ENCODE results near the gene KCTD18. TPM values are rescaled to one million over a fixed set of nuclear protein-coding genes. Genes with fewer than 3 reads are reported as not detected.

The KCTD18 gene
- total and polyA plus RNA-seq, 2 of the 8 experiments (the other 6 are each of a cell fraction or from before 2014, with no cell fraction given), result 1.6 to 3.1 TPM

GRCh38 chr2:200472853-200473464, 36.9 kb downstream of the KCTD18 start (continued):
- TF ChIP-seq CHD7 (IDR thresholded peaks at IDR 0.05; ENCODE audit: insufficient replicate concordance, low read length) (no peak), JUND (IDR thresholded peaks at IDR 0.05; ENCODE audit: low read length) (no peak), RAD21 (IDR thresholded peaks at IDR 0.05 in 1 of 2, conservative IDR thresholded peaks at IDR 0.05 in 1 of 2; ENCODE audit: low read depth in 2 of 2, low read length in 2 of 2) (no peak), SIN3A (conservative IDR thresholded peaks at IDR 0.05 in 1 of 2, IDR thresholded peaks at IDR 0.05 in 1 of 2; ENCODE audit: low read depth in 1 of 2, low read length in 2 of 2) (no peak), CEBPB (IDR thresholded peaks at IDR 0.05; ENCODE audit: low read depth, low read length) (no peak), TAF1 (IDR thresholded peaks at IDR 0.05; ENCODE audit: low read depth, low read length) (no peak), RFX5 (IDR thresholded peaks at IDR 0.05; ENCODE audit: borderline replicate concordance, low read depth, low read length) (no peak)
